HG03066 (cell line): ENCODE data around the gene RALGAPA2.

Experiments used
- ATAC-seq: cut with Tn5 transposase; IDR thresholded peaks from one replicate; pipeline ENCODE4 v1.9.1; 2021; ENCODE audit warnings: low read depth; ENCODE audit not compliant: unreplicated experiment

Gene RALGAPA2

GRCh38 chr20:20391766-20392165, 320.7 kb downstream of the RALGAPA2 start:
- no peak for ATAC-seq

GRCh38 chr20:20391115-20391514, 321.3 kb downstream of the RALGAPA2 start:
- no peak for ATAC-seq

DNA sequence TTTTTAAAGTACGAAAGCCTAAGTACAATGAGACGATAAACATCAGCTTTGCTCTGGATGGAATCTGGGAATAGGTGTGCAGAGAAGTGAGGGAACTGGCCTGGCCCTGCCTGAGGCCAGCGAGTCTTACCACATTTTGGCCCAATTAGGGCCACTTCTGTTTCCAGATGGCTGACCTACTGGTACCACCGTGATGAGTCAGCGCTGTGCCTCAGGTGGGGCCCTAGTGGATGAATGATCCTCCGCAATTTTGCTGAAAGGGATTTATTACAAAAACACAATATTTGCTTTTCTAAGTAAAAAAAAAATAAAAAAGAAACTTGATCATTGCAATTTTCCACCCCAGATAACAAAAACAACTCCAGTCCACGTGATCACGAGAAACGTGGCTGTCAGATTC, 322.1 kb downstream of the RALGAPA2 start:
- no peak for ATAC-seq

GRCh38 chr20:20386192-20386591, 326.3 kb downstream of the RALGAPA2 start:
- no peak for ATAC-seq

DNA sequence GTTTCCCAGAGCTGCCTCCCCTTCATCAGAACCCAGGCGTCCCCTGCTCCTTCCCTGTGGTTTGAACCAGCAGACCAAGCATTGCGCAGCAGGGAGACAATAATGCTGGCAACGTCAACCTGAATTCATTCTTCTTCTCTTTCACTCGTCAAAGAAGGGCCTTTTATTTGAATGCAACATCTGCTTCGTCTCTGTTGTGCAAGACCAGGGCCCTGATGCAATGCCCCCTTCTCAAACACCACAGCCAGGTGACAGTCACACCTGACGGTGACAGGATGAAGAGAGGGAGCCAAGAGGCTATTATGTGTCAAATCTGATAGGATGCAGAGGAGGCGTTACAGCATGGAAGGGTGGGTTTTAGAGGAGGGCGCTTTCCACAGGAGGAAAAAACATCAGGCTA, 336.6 kb downstream of the RALGAPA2 start:
- ATAC-seq = no peak

DNA sequence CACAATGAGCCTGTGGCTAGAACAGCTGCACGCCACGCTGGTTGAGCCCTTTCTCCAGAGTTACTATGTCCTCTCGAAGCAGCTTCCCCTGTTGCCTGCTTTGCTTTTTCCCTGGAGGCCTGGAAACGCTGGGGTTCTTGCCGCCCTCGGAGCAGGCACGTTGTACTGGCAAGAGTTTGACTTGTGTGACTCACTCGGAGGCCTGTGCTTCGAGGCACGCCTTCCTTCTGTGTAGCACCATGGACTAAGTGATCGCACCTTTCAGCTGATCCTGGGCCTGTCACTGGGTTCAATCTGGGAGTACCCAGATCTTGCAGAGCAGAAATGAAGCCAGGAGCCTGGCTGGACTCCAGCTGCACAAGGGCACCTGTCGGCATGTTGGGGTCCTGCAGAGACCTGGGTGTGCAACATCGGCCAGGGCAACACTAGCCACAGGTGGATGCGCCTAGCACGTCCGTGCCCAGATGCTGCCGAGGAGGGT, 339.3 kb downstream of the RALGAPA2 start:
- no peak for ATAC-seq

GRCh38 chr20:20371681-20372080, 340.8 kb downstream of the RALGAPA2 start:
- no peak for ATAC-seq

DNA sequence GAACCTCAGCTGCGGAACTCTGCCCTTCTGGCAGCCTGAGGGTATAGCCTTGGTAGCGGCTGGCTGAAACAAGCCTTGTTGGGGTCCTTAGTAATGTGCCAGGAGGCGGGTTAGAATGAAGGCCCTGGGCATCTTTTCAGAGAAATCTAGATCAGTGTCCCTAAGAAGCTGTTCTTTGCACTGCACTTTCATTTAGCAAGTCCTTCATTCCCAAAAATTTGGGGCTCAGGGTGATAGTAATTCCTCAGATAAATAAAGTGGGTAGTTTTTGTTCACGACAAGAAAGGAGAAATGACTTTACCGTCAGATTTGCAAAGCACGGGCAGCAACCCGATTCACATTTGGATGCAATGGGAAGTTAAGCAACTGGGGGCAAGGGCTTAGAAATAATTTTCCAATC, 341.4 kb downstream of the RALGAPA2 start:
- no peak for ATAC-seq

- no peak for ATAC-seq
Measured at GRCh38 chr20:20370094-20370575, 342.3 kb downstream of the RALGAPA2 start.

DNA sequence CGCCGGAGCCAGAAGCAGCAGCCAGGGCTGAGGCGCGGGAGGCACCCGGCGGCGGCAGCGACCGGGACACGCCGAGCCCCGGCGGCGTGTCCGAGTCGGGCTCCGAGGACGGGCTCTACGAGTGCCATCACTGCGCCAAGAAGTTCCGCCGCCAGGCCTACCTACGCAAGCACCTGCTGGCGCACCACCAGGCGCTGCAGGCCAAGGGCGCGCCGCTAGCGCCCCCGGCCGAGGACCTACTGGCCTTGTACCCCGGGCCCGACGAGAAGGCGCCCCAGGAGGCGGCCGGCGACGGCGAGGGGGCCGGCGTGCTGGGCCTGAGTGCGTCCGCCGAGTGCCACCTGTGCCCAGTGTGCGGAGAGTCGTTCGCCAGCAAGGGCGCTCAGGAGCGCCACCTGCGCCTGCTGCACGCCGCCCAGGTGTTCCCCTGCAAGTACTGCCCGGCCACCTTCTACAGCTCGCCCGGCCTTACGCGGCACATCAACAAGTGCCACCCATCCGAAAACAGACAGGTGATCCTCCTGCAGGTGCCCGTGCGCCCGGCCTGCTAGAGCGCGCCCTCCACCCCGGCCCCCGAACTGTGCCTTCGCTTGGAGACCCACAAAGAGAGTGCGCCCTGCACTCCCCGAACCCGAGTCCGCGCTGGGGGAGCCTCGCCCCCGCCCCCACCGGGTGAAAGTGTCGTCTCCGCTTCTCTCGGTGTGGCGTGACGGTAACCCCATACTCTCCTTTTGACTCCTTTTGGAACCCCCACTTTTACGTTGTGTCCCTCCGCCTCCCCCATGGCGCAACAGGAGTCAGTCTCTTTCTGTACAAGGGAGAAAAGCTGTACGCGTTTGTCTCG, 343.0 kb downstream of the RALGAPA2 start:
- no peak for ATAC-seq

DNA sequence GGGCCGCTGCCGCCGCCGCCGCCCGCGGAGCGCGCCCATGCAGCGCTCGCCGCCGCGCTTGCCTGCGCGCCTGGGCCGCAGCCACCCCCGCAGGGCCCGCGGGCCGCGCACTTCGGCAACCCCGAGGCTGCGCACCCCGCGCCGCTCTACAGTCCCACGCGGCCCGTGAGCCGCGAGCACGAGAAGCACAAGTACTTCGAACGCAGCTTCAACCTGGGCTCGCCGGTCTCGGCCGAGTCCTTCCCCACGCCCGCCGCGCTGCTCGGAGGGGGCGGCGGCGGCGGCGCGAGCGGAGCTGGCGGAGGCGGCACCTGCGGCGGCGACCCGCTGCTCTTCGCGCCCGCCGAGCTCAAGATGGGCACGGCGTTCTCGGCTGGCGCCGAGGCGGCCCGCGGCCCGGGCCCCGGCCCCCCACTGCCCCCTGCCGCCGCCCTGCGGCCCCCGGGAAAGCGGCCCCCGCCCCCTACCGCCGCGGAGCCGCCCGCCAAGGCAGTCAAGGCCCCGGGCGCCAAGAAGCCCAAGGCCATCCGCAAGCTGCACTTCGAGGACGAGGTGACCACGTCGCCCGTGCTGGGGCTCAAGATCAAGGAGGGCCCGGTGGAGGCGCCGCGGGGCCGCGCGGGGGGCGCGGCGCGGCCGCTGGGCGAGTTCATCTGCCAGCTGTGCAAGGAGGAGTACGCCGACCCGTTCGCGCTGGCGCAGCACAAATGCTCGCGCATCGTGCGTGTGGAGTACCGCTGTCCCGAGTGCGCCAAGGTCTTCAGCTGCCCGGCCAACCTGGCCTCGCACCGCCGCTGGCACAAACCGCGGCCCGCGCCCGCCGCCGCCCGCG, 343.8 kb downstream of the RALGAPA2 start:
- ATAC-seq = no peak

DNA sequence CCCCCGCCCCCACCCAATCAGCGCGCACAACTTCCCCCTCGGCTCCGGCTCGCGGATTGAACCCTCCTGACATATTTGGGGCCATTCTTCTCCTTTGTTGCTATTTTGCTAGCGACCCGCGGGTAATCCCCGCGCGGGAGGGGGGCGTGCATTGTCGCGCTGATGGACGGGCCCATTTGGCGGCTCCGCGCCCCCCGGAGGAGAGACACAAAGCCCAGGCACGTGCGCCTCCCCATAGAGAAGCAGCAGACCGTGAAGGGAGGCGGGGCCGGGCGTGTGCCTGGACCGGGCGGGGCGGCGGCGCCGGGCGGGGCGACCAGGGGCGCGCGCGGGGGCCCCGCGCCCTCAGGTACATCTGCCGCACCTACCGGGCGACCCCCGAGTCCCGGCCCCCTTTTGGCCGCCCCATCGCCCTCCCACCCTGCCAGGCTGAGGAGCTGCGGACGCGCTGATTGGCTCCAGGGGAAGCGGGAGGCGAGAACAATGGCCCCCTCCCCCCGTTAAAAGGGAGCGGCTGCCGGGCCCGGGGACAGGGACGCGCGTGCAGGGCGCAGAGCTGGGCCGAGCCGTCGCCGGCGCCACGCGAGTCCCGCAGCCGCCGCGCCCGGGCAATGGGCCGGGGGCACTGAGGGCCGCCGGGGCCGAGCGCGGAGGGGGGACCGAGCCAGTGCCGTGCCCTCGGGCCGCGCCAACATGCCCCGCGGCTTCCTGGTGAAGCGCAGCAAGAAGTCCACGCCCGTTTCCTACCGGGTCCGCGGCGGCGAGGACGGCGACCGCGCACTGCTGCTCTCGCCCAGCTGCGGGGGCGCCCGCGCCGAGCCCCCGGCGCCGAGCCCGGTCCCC, 344.6 kb downstream of the RALGAPA2 start, which contains the start of gene INSM1:
Gene INSM1 (plus strand): TSS at position 530 of the 843 bp plus-strand sequence. CDS start 164 bp downstream, at position 694.
- no peak for ATAC-seq

DNA sequence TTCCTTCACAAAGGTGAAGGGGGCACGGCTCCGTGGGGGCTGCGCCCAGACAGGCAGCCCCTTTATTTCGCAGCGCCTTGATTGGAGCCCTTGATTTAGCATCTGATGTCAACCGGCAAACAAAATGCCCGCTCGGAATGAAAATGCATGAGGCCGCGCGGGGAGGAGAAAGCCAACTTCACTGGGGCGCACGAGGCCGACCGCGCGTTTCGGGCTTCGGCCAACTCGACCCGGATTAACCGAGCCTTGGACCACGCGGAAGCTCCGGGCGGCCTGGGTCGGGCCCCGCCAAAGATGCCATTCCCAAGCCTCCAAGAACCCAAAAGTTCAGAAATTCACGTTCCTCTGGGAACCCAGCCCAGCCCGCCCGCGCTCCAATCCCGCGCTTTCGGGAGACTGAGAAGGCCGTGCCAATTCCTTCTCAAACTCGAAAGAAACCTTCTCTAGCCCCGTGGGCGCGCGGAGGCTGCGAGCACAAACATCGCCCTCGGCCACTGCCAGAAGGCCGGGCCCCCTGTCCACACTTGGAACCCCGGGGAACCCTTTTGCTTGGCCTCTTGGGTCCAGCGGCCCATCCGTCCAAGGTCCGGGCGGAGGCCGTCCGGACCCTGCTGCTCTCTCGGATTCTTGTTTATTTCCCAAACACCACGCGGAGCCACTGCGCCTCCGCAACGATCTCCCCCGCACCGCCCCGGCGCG, 345.4 kb downstream of the RALGAPA2 start:
- ATAC-seq = no peak

DNA sequence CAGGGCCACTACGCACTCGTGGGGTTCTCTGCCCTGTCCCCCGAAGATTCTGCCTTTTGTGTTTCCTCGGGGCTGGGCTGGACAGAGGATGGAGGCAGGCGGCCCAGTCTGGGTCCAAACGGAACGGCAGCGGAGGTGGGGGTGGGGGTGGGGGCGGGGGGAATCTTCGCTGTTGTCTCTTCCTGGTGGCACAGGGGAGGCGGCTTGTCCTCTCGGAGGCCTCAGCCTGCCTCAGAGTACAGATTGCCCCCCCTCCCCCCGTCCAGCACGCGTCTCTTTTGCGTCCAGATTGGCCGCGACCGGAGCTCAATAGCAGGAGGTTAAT, 345.9 kb downstream of the RALGAPA2 start:
- ATAC-seq = no peak

- ATAC-seq = no peak
Measured at GRCh38 chr20:20365480-20366161, 346.8 kb downstream of the RALGAPA2 start.

DNA sequence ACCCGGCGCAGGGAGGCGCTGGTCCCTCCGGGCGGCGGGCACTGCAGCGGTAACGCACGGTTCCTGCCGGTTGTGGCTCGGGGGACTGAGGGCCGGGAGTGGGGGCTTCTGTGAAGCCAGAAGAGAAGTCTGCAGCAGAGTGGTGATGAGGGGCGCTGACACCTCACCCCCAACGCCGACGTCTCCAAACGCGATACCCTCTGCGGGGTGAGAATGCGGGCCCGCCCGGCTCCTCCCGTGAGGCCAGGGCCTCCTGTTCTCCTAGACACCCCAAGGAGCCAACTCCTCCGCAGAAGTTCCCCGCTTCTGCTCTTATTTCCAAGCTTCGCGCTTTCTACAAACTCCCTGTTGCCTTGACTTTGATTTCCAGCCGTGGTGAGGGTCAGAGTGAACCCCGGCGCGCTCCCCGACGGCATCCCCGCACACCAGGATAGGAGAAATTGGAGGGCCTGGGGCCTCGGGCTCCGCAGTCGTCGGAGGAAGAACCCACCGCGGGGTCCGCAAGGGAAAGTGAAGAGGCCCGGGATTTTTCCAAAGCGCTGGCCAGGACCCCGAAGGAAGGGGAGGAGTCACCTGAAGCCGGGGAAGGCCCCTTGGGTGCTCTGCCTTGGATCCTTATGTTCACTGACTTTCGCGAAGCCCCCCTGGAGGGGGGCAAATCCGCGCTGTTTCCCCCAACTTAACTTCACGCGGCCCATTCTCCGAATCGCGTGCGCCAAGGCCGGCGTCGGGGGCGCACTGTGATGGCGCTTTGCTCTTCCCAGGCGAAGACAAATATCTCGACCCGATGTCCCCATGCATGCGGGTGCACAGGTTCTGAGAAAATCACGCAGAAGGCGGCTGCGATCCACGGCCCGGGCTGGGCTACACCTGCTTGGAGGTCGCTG, 347.6 kb downstream of the RALGAPA2 start:
- no peak for ATAC-seq

DNA sequence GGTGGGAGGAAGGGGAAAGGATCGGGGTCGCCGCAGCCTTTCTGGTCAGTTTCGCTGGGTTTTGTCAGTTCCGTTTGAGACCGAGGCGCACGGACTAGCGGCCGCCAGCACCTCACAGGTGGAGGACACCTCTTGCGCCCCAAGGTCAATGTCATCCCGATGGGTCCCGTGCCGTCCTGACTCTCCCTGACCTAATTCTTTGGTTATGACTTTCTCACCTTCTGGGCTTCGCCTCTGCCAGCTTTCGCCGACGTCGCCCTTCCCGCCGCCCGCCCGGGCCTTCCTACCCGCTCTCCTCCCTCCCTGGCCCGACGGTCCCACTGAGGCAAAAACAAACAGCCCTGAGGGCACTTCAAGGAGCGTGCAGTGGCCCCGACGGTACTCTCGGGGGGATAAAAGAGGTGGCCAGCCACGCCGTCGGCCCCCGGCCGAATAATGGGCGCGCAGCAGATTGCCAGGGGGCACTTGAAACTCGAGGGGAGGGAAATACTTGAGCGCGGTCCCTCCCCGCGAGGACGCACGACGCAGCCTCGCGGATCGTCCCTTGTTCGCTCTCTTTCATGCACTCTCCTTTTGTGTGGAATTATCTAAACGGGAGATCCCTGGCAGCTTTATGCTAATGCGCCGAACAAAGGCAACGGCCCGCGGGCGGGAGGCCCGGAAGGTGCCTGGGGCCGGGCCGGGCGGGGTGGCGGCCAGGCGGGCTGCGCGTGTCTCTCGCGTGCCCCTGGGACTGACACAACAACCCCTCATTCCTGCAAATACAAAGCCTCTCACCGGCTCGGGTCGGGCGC, 348.4 kb downstream of the RALGAPA2 start:
- ATAC-seq = no peak

GRCh38 chr20:20363434-20363798, 349.0 kb downstream of the RALGAPA2 start:
- no peak for ATAC-seq
